BLaER1 (cell line): Measurements from ENCODE around the gene FAT1.

ENCODE experiments used
- H3K27ac ChIP-seq: shearing (Covaris generic); formaldehyde crosslinking; 2 replicates; pipeline ENCODE4 v1.8.1; 2022
- H3K27me3 ChIP-seq: shearing (Covaris generic); formaldehyde crosslinking; 2 replicates; pipeline ENCODE4 v1.8.1; 2022
- H3K36me3 ChIP-seq: shearing (Covaris generic); formaldehyde crosslinking; 2 replicates; pipeline ENCODE4 v1.8.1; 2022
- H3K4me1 ChIP-seq: shearing (Covaris generic); formaldehyde crosslinking; 2 replicates; pipeline ENCODE4 v1.8.1; 2022
- H3K4me2 ChIP-seq: shearing (Covaris generic); formaldehyde crosslinking; 2 replicates; pipeline ENCODE4 v1.8.1; 2022
- H3K4me3 ChIP-seq: shearing (Covaris generic); formaldehyde crosslinking; 2 replicates; pipeline ENCODE4 v1.8.1; 2022
- H3K9ac ChIP-seq: shearing (Covaris generic); formaldehyde crosslinking; 2 replicates; pipeline ENCODE4 v1.8.1; 2022
- H3K9me3 ChIP-seq: shearing (Covaris generic); formaldehyde crosslinking; 2 replicates; pipeline ENCODE4 v1.8.1; 2022
- H4K20me1 ChIP-seq: shearing (Covaris generic); formaldehyde crosslinking; 2 replicates; pipeline ENCODE4 v1.8.1; 2022
- Cebpa-rat ChIP-seq: shearing (Covaris generic); IDR thresholded peaks from 2 replicates; pipeline ENCODE4 v1.8.1; 2022

Gene FAT1

GRCh38 chr4:186566068-186566467, 157.6 kb downstream of the FAT1 start:
- Histone ChIP-seq H3K9me3 (no peaks in the 10 kb centered on the region), H3K4me3 (no peak overlapping the region), H3K4me2 (no peak overlapping the region), H3K27ac (no peak overlapping the region), H3K27me3 (no peaks in the 10 kb centered on the region), H3K4me1 (no peaks in the 10 kb centered on the region), H3K9ac (no peak overlapping the region), H3K36me3 (no peaks in the 10 kb centered on the region), H4K20me1 (no peaks in the 10 kb centered on the region)
- no peak for TF ChIP-seq Cebpa-rat

- no peaks in the 10 kb centered on the region for H4K20me1 ChIP-seq
- no peak overlapping the region for H3K9ac ChIP-seq
- H3K4me1 ChIP-seq = no peaks in the 10 kb centered on the region
- H3K4me2 ChIP-seq = no peak overlapping the region
- 0 out of 2 replicates have a peak, but pooled peaks cover 9% of the 10 kb centered on the region for H3K9me3 ChIP-seq
- H3K4me3 ChIP-seq = no peak overlapping the region
- no peak for TF ChIP-seq Cebpa-rat
- no peaks in the 10 kb centered on the region for H3K27me3 ChIP-seq
- no peak overlapping the region for H3K27ac ChIP-seq
- H3K36me3 ChIP-seq = no peaks in the 10 kb centered on the region
Observed at GRCh38 chr4:186563761-186564160, 159.9 kb downstream of the FAT1 start.

GRCh38 chr4:186561748-186562147, 161.9 kb downstream of the FAT1 start:
- peaks cover 8% of the 10 kb centered on the region; the same call in 1 of the 2 replicates for H3K4me1 ChIP-seq
- no peaks in the 10 kb centered on the region for H3K27me3 ChIP-seq
- TF ChIP-seq Cebpa-rat = no peak
- H3K4me2 ChIP-seq = no peak overlapping the region
- no peak overlapping the region for H3K9ac ChIP-seq
- H3K4me3 ChIP-seq = no peak overlapping the region
- H3K27ac ChIP-seq = no peak overlapping the region
- H3K36me3 ChIP-seq = no peaks in the 10 kb centered on the region
- H3K9me3 ChIP-seq = 0 out of 2 replicates have a peak, but pooled peaks cover 9% of the 10 kb centered on the region
- H4K20me1 ChIP-seq = no peaks in the 10 kb centered on the region

GRCh38 chr4:186560647-186561046, 163.0 kb downstream of the FAT1 start:
- TF ChIP-seq Cebpa-rat = no peak
- no peaks in the 10 kb centered on the region for H3K36me3 ChIP-seq
- peaks cover 8% of the 10 kb centered on the region; the same call in 1 of the 2 replicates for H3K4me1 ChIP-seq
- H3K9ac ChIP-seq = no peak overlapping the region
- no peak overlapping the region for H3K4me3 ChIP-seq
- no peaks in the 10 kb centered on the region for H3K27me3 ChIP-seq
- H4K20me1 ChIP-seq = no peaks in the 10 kb centered on the region
- H3K9me3 ChIP-seq = 0 out of 2 replicates have a peak, but pooled peaks cover 9% of the 10 kb centered on the region
- H3K27ac ChIP-seq = no peak overlapping the region
- no peak overlapping the region for H3K4me2 ChIP-seq

DNA sequence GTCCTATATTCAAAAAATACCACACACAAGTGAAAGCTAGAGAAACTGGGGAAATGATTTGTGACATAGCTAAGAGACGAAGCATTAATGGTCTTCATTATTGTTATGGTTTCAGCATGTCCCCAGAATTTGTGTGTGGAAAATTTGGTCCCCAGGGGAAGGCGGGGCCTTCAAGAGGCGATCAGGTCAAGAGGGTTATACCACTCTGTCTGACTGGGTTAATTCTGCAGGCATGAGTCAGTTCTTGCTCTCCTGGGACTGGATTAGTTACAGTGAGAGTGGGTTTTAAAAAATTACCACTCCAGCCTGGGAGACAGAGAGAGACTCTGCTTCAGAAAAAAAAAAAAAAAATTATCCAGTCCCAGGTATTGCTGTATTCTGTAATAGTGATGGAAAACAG, 166.2 kb downstream of the FAT1 start:
- no peak overlapping the region for H3K4me3 ChIP-seq
- H3K27ac ChIP-seq = no peak overlapping the region
- H3K27me3 ChIP-seq = no peaks in the 10 kb centered on the region
- peaks cover 18% of the 10 kb centered on the region for H3K9me3 ChIP-seq
- no peaks in the 10 kb centered on the region for H3K36me3 ChIP-seq
- H4K20me1 ChIP-seq = no peaks in the 10 kb centered on the region
- H3K9ac ChIP-seq = no peak overlapping the region
- peaks cover 8% of the 10 kb centered on the region; the same call in 1 of the 2 replicates for H3K4me1 ChIP-seq
- TF ChIP-seq Cebpa-rat = no peak
- no peak overlapping the region for H3K4me2 ChIP-seq

GRCh38 chr4:186557061-186557460, 166.6 kb downstream of the FAT1 start:
- H3K4me3 ChIP-seq = no peak overlapping the region
- peaks cover 8% of the 10 kb centered on the region; the same call in 1 of the 2 replicates for H3K4me1 ChIP-seq
- H4K20me1 ChIP-seq = no peaks in the 10 kb centered on the region
- TF ChIP-seq Cebpa-rat = no peak
- H3K9ac ChIP-seq = no peak overlapping the region
- H3K27me3 ChIP-seq = no peaks in the 10 kb centered on the region
- no peak overlapping the region for H3K4me2 ChIP-seq
- peaks cover 18% of the 10 kb centered on the region for H3K9me3 ChIP-seq
- no peaks in the 10 kb centered on the region for H3K36me3 ChIP-seq
- no peak overlapping the region for H3K27ac ChIP-seq

GRCh38 chr4:186554914-186555827, 168.5 kb downstream of the FAT1 start, which contains the start of gene MTNR1A:
TSS of gene MTNR1A (minus strand) at chr4:186555567. CDS start at chr4:186555365, 202 bp downstream.
- H3K27me3 ChIP-seq = no peaks in the 10 kb centered on the region
- TF ChIP-seq Cebpa-rat = no peak
- no peak within 1 kb of the TSS for H3K4me2 ChIP-seq
- H3K27ac ChIP-seq = no peak within 1 kb of the TSS
- no peak within 1 kb of the TSS for H3K4me3 ChIP-seq
- no peaks in the 10 kb centered on the region for H3K36me3 ChIP-seq
- H3K9ac ChIP-seq = no peak within 1 kb of the TSS
- H3K4me1 ChIP-seq = peaks cover 8% of the 10 kb centered on the region; the same call in 1 of the 2 replicates
- no peaks in the 10 kb centered on the region for H4K20me1 ChIP-seq
- peaks cover 11% of the 10 kb centered on the region for H3K9me3 ChIP-seq

DNA sequence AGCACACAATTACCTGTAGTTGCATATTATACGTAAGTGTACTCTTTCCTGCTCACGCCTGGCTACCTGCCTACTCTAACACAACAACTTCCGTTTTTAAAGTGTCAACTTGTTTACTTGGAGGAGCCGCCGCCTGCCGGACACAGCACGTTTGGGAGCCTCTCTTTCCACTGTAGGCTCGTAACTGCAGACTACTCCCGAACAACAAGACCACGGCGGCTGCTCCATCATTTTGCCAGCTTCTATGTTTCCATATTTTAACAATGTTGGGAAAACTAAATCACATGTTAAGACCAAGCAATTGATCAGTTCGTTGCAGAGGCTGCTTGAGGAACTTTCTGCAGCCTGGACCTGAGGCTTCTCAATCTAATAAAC, 169.1 kb downstream of the FAT1 start:
- Histone ChIP-seq H3K4me1 (peaks cover 8% of the 10 kb centered on the region; the same call in 1 of the 2 replicates), H3K27ac (no peak overlapping the region), H3K9ac (no peak overlapping the region), H3K4me2 (no peak overlapping the region), H3K36me3 (no peaks in the 10 kb centered on the region), H3K4me3 (no peak overlapping the region), H4K20me1 (no peaks in the 10 kb centered on the region), H3K9me3 (peaks cover 9% of the 10 kb centered on the region), H3K27me3 (no peaks in the 10 kb centered on the region)
- no peak for TF ChIP-seq Cebpa-rat

- Histone ChIP-seq H3K36me3 (no peaks in the 10 kb centered on the region), H3K9ac (no peak overlapping the region), H3K4me3 (no peak overlapping the region), H3K9me3 (peaks cover 9% of the 10 kb centered on the region), H3K27ac (no peak overlapping the region), H3K4me2 (no peak overlapping the region), H3K4me1 (peaks cover 8% of the 10 kb centered on the region; the same call in 1 of the 2 replicates), H3K27me3 (no peaks in the 10 kb centered on the region), H4K20me1 (no peaks in the 10 kb centered on the region)
- no peak for TF ChIP-seq Cebpa-rat
Observed at GRCh38 chr4:186553717-186554116, 169.9 kb downstream of the FAT1 start.

DNA sequence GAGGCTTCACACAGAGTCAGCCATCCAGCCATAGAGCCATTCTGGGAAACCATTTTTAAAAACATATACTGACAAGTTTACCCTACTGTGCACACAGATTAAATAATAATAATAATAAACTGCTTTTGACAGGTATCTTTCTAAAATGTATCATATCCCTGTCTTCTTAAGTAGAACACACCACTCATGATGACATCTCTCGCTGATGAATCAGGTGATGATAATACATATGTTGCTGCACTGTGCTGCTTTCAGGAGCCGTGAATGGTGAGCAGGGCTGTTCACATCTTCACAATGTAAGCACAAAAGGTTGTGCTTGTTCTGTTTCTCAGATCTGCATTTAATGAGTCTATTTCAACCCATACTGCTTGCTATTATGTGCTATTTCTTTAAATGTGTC, 171.8 kb downstream of the FAT1 start:
- H3K36me3 ChIP-seq = no peaks in the 10 kb centered on the region
- H3K9ac ChIP-seq = no peak overlapping the region
- no peaks in the 10 kb centered on the region; the same call in 1 of the 2 replicates for H3K4me1 ChIP-seq
- H3K4me2 ChIP-seq = no peak overlapping the region
- no peak overlapping the region for H3K4me3 ChIP-seq
- peaks cover 18% of the 10 kb centered on the region for H3K9me3 ChIP-seq
- TF ChIP-seq Cebpa-rat = no peak
- no peaks in the 10 kb centered on the region for H3K27me3 ChIP-seq
- no peaks in the 10 kb centered on the region for H4K20me1 ChIP-seq
- H3K27ac ChIP-seq = no peak overlapping the region
